GM21528 (cell line): Measurements from ENCODE around the gene FAM118B.

Source experiments
- ATAC-seq: cut with Tn5 transposase; IDR thresholded peaks from one replicate; pipeline ENCODE4 v1.9.1; 2021; ENCODE audit warnings: mild to moderate bottlenecking, moderate library complexity; ENCODE audit not compliant: unreplicated experiment, low FRiP score

The FAM118B gene

DNA sequence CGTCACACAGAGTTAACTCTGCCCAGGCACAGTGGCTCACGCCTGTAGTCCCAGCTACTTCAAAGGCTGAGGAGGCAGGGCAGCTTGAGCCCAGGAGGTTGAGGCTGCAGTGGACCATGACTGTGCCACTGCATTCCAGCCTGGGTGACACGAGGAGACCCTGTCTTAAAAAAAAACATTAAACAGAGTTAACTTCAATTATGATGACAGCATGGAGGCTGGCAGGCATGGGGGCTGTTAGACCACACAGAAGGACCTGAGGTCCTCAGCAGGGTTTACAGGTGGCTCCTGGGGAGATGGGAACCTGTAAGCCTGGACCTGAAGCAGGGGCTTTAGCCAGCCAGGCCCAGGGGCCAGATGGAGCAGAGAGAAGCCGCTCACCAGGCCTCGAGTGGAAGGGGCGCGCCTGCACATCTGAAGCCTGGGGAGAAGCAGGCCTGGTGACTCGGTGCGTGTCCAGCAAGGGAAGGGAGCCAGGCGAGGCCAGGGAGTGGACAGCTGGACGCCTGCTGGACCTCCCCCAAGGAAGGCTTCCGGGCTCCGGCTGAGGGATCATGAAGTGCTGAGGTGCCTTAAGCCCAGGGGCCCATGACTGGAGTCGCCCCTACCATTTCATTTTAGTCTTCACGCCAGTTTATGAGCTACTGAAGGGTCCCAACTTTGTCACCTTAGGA lies 25.4 kb upstream of the FAM118B start:
- no peak for ATAC-seq

GRCh38 chr11:126186708-126187529 lies 24.7 kb upstream of the FAM118B start:
- no peak for ATAC-seq

GRCh38 chr11:126188332-126189108 lies 23.1 kb upstream of the FAM118B start:
- ATAC-seq, result peak; percentile 75

DNA sequence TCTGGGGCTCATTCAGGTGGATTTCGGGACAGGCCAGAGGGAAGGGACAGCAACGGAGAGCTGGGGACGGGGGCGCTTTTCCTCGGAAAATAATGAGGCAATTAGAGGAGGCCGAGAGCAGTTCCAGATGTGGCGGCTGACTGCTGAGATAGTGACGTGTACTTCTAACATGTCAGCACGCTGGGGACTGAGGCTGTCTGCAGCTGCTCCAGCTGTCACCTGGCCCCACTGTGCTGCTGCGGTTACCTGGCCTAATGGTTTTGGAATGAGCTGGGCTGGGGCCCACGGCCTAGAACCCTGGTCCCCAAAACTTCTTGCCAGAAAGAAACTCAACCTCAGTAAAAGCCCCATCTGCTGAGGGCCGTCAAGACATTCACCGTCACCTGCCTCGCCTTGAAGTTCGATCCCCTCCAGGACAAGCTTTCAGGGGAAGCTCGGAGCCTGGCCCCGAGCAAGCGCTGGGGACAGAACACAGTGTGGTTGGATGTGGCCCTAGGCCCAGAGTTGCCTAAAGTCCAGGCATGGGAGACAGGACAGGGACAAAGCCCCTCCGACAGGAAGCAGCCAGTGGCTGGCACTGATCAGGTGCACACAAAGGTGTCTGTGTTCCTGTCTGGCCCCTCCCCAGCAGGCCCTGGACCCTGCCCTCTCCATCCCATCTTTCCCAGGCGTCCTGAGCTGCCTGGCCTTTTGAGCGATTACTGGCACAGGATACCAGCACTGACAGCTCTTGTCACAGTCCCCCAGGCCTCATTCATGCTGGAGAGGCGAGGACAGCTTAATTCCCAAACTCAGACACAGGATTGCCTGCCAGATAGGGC lies 22.3 kb upstream of the FAM118B start:
- ATAC-seq, result peak; percentile 58

DNA sequence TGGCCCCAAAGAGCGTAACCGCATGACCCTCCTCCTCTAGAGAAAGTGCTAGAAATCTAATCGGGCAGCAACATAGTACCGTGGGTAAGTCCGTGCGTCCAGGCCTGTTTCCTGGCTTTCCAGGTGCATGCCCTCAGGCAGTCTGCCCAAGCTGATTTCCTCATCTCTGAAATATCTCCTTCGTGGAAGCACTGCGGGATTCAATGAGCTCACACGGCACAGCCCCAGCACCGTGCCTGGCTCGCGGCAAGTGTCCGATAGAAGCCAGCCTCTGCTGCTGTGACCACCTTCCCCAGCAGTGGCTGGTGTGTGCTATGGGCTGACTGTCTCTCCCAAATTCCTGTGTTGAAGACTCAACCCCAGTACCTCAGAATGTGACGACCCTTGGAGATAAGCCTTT lies 20.8 kb upstream of the FAM118B start:
- ATAC-seq, result no peak

DNA sequence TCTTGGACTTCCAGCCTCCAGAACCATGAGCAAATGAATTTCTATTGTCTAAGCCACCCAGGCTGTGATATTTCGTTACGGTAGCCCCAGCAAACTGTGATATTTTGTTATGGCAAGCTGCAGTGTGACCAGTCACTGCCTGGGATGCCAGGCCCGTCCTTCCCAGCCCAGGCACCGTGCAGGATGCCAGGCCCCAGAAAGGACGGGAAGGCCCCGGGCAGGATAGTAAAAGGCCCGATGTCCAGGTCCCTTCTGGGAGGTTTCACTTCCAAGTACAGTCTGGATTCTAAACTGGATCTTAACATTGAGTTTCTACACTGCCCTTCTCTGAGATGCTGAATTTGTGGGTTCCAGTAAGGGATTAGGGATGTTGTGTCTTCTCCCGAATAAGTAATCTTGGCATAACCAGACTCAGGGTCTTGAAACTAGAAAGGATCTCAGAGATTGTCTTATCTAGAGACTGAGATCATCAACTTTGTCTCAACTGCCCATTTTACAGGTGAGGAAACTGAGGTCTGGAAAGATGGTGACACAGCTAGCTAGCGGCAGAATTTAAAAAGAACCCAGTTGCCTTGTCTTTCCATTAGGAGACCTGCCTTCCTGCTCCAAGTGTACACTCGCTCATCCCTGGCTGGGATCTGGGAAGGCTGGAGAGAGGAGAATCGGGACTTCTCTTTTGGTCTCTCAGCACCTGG lies 20.1 kb upstream of the FAM118B start:
- ATAC-seq, result no peak

DNA sequence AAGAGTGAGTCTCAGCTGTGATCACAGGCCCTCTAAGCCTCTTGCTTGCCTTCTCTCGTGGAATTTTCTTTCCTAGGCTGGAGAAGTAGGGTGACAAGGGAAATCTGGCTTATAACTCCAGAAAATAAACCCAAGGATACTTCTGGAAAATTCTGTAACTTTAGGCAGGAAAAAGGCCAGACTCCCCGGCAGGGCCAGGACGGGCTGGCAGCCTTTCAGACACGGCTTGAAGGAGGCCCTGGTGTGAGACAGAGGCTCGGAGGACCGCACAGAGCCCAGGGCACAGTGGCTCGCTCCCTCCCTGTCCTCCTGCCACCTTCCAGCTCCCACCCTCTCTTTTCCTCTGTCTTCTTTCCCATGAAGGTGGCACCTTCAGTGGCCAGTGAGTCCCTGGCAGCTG lies 19.2 kb upstream of the FAM118B start:
- ATAC-seq, result no peak

DNA sequence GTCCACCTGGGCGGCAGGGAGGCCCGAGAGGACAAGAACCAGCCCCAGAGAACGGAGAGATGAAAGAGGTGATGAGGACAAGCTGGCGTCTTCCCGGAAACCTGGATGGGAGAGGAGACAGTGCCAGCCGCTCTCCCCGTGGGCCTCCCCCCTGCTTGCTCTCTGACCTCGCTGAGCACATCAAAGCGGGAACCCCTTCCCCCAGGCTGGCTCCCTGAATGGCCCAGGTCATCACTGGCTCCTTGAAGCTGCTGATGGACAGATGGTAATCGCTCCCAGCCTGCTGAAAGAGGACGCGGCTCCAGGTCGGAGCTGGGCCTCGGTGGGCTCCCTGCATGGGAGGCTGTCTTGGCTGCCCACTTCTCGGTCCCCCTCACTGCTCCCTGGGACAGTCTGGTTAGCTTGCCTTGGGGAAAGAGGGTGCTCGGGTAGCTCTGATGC lies 18.5 kb upstream of the FAM118B start:
- ATAC-seq, result no peak

DNA sequence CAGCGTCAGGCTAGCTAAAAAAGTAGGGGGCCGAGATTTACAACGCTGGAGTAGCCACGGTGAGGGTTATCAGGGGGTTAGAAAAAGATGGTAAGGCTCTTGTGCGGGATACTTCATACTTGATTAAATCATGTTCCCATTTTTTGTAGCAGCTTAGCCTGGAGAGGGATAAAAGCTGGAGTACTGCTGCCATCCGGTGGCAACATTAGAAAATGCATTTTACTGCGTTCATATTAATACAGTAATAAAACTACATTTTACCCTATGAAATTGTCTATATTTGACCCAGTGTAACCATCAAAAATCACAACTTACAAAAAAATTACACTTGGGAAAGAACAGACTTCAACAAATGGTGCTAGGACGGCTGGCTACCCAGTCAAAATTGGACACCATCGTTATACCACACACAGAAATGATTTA lies 17.4 kb upstream of the FAM118B start:
- no peak for ATAC-seq

DNA sequence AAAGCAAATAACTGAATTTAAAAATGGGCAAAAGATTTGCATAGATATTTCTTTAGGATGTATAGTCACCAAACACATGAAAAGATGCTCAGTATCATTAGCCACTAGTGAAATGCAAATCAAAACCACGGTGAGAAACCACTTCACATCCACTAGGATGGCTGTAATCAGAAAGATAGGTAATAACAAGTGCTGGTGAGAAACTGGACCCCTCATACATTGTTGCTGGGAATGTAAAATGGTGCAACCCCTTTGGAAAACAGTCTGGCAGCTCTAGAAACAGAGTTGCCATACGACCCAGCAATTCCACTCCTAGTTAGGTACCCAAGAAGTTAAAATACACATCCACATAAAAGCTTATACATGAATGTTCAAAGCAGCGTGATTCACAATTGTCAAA lies 16.5 kb upstream of the FAM118B start:
- no peak for ATAC-seq

DNA sequence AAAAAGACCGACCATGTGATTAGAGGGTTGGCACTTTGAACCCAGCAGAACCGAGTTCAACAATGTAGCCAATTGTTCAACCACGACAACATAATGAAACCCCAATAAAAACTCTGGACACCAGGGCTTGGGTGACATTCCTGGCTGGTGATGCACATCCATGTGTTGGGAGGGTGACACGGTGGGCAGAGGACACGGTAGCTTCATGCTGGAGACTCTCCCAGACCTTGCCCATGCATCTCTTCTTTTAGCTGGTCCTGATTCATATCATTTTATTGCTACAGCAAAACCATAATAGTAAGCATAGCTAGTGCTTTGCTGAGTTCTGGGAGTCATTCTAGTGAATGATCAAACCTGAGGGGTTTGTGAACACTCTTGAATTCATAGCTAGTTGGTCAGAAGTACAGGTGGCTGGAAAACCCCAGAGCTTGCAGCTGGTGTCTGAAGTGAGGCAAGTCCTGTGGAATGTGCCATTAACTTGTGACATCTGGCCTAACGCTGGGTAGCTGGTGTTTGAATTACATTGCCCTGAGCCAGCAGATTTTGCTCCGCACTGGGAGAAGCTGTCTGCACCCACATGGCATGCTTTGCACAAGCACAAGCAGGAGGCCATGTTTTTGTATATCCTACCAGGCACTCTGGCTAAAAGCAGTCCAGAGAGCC lies 14.2 kb upstream of the FAM118B start:
- no peak for ATAC-seq

DNA sequence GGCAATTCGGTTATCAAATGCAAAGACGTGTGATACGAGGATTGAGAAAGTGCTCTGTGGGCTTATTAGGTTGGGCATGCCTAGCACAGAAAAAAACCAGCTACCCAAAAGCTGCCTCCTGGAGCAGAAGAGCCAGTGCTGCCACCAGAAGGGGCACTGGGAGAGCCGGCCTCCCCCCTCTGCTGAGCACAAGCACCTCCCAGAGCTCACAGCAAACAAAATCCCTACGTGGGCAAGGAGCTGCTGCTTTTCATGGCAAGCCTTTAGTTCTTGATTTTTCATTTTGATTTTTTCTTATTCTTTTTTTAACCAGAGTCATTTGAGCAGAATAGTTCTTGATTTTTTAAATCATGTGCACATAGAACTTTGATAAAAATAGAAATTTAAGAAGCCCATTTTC lies 12.9 kb upstream of the FAM118B start:
- no peak for ATAC-seq

GRCh38 chr11:126202646-126203359 lies 8.8 kb upstream of the FAM118B start:
- no peak for ATAC-seq

DNA sequence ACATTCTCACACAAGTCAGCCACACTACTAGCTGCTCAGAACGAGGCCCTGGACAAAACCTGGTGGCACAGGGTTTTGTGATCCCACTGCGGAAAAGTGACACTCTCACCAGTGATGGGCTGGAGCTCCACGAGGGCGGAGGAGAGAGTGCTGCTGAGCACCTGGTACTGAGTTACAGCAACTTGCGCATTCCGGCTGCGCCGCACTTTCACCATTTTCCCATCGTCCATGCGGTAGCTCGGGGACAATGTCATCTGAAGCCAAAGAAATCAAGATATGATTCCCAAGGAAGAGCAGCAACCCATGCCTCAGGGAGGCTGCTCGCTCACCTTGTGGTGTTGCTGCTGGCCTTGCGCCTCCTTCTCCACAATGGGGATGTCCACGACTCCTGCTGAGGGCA lies 6.2 kb upstream of the FAM118B start:
- ATAC-seq, result no peak

- no peak for ATAC-seq
These were observed 3.7 kb upstream of the FAM118B start for GRCh38 chr11:126207896-126208295.

- ATAC-seq, result peak; percentile 2
These were observed 729 bp upstream of the FAM118B start for GRCh38 chr11:126210871-126211235.

DNA sequence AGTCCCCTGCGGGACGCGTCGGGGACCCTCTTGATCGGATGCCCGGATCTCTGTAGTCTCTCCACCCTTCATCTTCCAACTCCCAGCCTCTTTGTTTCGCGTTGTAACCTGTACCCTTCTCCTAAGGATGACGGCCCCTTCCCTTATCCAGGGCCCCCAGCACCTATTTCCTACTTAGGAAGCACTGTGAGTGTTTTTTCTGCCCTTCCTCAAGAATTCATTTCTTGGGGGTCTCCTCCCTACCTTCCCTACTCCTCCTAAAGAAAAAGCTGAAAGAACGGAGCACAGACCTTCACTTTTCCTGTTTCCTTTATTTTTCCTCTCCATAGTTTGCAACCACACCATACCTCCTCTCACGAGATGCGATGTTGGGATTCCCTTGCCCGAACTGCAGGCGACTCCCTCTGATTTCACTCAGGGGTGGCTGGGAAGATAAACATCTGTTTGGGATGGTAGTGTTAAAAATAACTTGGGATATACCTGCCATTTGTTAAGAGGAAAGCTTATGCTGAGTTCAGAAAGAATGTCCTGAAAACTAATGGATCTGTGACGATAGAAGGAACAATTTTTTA lies 593 bp downstream of the FAM118B start:
- ATAC-seq, result no peak

- no peak for ATAC-seq
These were observed 2.9 kb downstream of the FAM118B start for GRCh38 chr11:126214441-126214840.
